ENCODE results near the gene TNFRSF8. TPM values are rescaled to one million over a fixed set of nuclear protein-coding genes. Genes with fewer than 3 reads are reported as not detected.

Gene TNFRSF8
- total and polyA plus RNA-seq, 2 of the 4 experiments (the other 2 are of a cell fraction), result under 0.01 to 0.31 TPM

GRCh38 chr1:12153181-12153785 lies 90.2 kb downstream of the TNFRSF8 start (continued):
- TF ChIP-seq, protein P1, sequence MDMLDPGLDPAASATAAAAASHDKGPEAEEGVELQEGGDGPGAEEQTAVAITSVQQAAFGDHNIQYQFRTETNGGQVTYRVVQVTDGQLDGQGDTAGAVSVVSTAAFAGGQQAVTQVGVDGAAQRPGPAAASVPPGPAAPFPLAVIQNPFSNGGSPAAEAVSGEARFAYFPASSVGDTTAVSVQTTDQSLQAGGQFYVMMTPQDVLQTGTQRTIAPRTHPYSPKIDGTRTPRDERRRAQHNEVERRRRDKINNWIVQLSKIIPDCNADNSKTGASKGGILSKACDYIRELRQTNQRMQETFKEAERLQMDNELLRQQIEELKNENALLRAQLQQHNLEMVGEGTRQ (IDR thresholded peaks at IDR 0.05; ENCODE audit: low read depth, low read length), result peak; percentile 90
- TF ChIP-seq RCOR1 (IDR thresholded peaks at IDR 0.05; ENCODE audit: insufficient replicate concordance, low read length) (peak; percentile 56), RFX5 (IDR thresholded peaks at IDR 0.05; ENCODE audit: low read depth, low read length) (no peak), MXI1 (IDR thresholded peaks at IDR 0.05; ENCODE audit: borderline replicate concordance, low read depth, low read length) (no peak), MAZ (IDR thresholded peaks at IDR 0.05; ENCODE audit: borderline replicate concordance, low read depth, low read length) (peak; percentile 61; the same call in 1 of the 2 replicates), MAFK (IDR thresholded peaks at IDR 0.05; ENCODE audit: low read depth, low read length) (no peak)

All from IMR-90 (cell line).